Mesothelial cell of epicardium (in vitro differentiated cells): ENCODE data around the gene PYCR2. TPM values are rescaled to one million over a fixed set of nuclear protein-coding genes. Genes with fewer than 3 reads are reported as not detected.
"Not testable (repeated sequence)": the region's sequence is repeated elsewhere in the genome, so short reads cannot be mapped to it uniquely, and the experiment has no call there.

Experiments used
- DNase-seq, 2 experiments: peaks; one replicate each; pipeline ENCODE4 v3.0.0; 2021; ENCODE audit warnings: low spot score in 2 of 2; ENCODE audit not compliant: unreplicated experiment in 2 of 2
- H3K27ac Mint-ChIP-seq: 2 replicates; pipeline ENCODE4 v1.8.0; 2021; ENCODE audit warnings: mixed read lengths
- H3K27me3 Mint-ChIP-seq: 2 replicates; pipeline ENCODE4 v1.8.0; 2021; ENCODE audit warnings: low read depth, mixed read lengths
- H3K36me3 Mint-ChIP-seq: 2 replicates; pipeline ENCODE4 v1.8.0; 2021; ENCODE audit warnings: mixed read lengths
- H3K4me1 Mint-ChIP-seq: 2 replicates; pipeline ENCODE4 v1.8.0; 2021; ENCODE audit warnings: mixed read lengths
- H3K4me3 Mint-ChIP-seq: 2 replicates; pipeline ENCODE4 v1.8.0; 2021; ENCODE audit warnings: mild to moderate bottlenecking, moderate library complexity, mixed read lengths
- H3K9me3 Mint-ChIP-seq: 2 replicates; pipeline ENCODE4 v1.8.0; 2021; ENCODE audit warnings: mixed read lengths
- total RNA-seq: library from RNA; stranded (reverse); gene quantifications from 3 replicates; pipeline ENCODE4 v1.2.1, GENCODE V29; 2021
- TF ChIP-seq, protein P1 (sequence below): fragments of 200-600 bp; sonication (generic); IDR thresholded peaks from one replicate; pipeline ENCODE4 v1.5.0; 2021; ENCODE audit warnings: antibody characterized with exemption; ENCODE audit not compliant: unreplicated experiment

Gene PYCR2
- total RNA-seq, 1 donor from 2014 or later = 38.9 TPM

DNA sequence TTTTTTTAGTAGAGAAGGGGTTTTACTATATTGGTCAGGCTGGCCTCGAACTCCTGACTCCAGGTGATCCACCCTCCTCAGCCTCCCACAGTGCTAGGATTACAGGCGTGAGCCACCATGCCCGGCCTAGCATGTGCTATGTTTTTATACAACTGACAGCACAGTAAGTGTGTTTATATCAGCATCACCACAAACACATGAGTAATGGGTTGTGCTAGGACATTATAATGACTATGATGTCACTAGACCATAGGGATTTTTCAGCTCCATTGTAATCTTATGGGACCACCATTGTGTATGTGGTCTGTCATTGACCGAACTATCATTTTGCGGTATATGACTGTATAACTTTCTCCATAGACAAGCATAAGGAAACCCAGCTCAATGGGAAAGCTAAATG lies 10.7 kb upstream of the PYCR2 start:
- no peaks in the 10 kb centered on the region for H3K36me3 Mint-ChIP-seq
- H3K27ac Mint-ChIP-seq = no peak overlapping the region
- H3K4me1 Mint-ChIP-seq = peaks cover 10% of the 10 kb centered on the region
- no peak for DNase-seq
- TF ChIP-seq, protein P1, sequence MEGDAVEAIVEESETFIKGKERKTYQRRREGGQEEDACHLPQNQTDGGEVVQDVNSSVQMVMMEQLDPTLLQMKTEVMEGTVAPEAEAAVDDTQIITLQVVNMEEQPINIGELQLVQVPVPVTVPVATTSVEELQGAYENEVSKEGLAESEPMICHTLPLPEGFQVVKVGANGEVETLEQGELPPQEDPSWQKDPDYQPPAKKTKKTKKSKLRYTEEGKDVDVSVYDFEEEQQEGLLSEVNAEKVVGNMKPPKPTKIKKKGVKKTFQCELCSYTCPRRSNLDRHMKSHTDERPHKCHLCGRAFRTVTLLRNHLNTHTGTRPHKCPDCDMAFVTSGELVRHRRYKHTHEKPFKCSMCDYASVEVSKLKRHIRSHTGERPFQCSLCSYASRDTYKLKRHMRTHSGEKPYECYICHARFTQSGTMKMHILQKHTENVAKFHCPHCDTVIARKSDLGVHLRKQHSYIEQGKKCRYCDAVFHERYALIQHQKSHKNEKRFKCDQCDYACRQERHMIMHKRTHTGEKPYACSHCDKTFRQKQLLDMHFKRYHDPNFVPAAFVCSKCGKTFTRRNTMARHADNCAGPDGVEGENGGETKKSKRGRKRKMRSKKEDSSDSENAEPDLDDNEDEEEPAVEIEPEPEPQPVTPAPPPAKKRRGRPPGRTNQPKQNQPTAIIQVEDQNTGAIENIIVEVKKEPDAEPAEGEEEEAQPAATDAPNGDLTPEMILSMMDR = no peak
- H3K4me3 Mint-ChIP-seq = no peak overlapping the region
- no peaks in the 10 kb centered on the region for H3K9me3 Mint-ChIP-seq
- no peaks in the 10 kb centered on the region for H3K27me3 Mint-ChIP-seq

DNA sequence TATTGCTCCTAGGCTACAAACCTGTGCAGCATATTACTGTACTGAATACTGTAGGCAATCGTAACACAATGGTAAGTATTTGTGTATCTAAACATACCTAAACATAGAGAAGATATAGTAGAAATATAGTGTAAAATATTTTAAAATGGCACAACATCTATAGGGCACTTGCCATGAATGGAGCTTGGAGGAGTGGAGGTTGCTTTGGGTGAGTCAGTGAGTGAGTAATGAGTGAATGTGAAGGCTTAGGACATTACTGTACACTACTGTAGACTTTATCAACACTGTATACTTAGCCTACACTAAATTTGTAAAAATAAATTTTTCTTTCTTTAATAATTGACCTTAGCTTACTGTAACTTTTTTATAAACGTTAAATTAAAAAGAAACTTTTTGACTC lies 9.0 kb upstream of the PYCR2 start:
- TF ChIP-seq, protein P1 = no peak
- no peak for DNase-seq
- Mint-ChIP-seq H3K9me3 (no peaks in the 10 kb centered on the region), H3K4me3 (no peak overlapping the region), H3K27me3 (no peaks in the 10 kb centered on the region), H3K27ac (no peak overlapping the region), H3K36me3 (no peaks in the 10 kb centered on the region), H3K4me1 (peaks cover 10% of the 10 kb centered on the region)

DNA sequence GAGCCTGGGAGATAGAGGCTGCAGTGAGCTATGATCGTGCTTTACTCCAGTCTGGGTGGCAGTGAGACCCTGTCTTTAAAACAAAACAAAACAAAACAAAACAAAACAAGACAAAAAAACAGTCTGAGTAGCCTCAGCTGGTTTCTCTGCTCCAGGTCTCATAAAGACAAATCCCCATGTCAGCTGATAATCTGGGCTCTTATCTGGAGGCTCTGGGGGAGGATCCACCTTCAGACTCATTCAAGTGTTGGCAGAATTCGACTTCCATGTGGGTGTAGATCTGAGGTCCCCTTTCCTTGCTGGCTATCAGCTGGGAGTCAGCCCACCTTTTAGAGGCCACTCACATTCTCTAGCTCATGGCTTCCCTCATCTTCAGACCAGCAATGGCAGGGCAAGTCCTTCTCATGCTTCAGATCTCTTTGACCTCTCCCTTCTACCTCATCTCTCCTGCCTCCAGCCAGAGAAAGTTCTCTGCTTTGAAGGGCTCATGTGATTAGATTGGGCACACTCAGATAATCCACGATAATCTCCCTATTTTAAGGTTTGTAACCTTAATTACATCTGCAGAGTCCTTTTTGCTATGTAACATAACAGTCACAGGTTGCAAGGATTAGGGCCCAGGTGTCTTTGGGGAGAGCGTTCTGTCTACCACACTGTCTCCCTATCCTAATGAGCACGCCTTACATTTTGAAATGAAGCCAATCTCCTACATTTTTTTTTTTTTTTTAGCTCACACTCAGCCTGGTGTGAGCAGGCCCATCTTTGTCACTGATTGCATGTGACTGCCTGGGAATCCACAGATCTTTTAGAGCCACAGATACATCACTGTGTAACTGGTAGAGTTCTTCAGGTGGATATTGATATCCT lies 7.5 kb upstream of the PYCR2 start:
- Mint-ChIP-seq H3K4me3 (no peak overlapping the region), H3K27me3 (no peaks in the 10 kb centered on the region), H3K36me3 (no peaks in the 10 kb centered on the region), H3K4me1 (peaks cover 10% of the 10 kb centered on the region), H3K9me3 (no peaks in the 10 kb centered on the region), H3K27ac (no peak overlapping the region)
- TF ChIP-seq, protein P1 = no peak
- no peak for DNase-seq

DNA sequence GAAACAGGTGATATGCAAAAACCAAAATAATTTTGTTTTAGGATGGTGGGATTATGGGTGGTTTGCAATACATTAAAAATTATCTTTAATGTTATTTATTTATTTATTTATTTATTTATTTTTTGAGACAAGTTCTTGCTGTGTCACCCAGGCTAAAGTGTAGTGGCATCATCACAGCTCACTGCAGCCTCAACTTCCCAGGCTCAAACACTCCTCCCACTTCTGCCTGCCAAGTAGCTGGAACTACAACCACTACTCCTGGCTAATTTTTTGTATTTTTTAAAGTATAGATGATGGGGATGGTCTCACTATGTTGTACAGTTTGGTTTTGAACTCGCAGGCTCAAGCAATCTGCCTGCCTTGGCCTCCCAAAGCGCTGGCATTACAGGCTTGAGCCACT lies 6.5 kb upstream of the PYCR2 start:
- TF ChIP-seq, protein P1 = no peak
- Mint-ChIP-seq H3K4me3 (no peak overlapping the region), H3K9me3 (no peaks in the 10 kb centered on the region), H3K4me1 (peaks cover 8% of the 10 kb centered on the region), H3K27ac (no peak overlapping the region), H3K36me3 (no peaks in the 10 kb centered on the region), H3K27me3 (no peaks in the 10 kb centered on the region)
- no peak for DNase-seq

DNA sequence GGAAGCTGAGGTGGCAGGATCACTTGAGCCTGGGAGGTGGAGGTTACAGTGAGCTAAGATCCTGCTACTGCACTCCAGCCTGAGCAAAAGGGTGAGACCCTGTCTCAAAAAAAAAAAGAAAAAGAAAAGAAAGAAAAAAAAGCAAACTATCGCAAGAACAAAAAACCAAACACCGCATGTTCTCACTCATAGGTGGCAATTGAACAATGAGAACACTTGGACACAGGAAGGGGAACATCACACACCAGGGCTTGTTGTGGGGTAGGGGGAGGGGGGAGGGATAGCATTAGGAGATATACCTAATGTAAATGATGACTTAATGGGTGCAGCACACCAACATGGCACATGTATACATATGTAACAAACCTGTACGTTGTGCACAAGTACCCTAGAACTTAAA lies 5.4 kb upstream of the PYCR2 start:
- H3K9me3 Mint-ChIP-seq, H3K27ac Mint-ChIP-seq, H3K27me3 Mint-ChIP-seq, H3K4me1 Mint-ChIP-seq, H3K4me3 Mint-ChIP-seq, H3K36me3 Mint-ChIP-seq, DNase-seq: not testable (repeated sequence)
